ENCODE results near the gene NDUFC1. TPM values are rescaled to one million over a fixed set of nuclear protein-coding genes. Genes with fewer than 3 reads are reported as not detected.

Gene NDUFC1
- total and polyA plus RNA-seq, 2 of the 4 experiments (the other 2 are of a cell fraction), result 25.1 to 65.1 TPM

GRCh38 chr4:139274790-139275189 is 27.5 kb downstream of the NDUFC1 start:
- dilution Hi-C loops (cut with HindIII; ENCODE audit: low sequenced_read_pairs, unreplicated experiment), result no loop called here
- no TSS peak for BruUV-seq (replicated peaks)
- DNase-seq (no peak), ATAC-seq (ENCODE audit: low read depth) (no peak)
- Histone ChIP-seq H2BK15ac (ENCODE audit: low read depth, low read length) (no peak overlapping the region), H2BK5ac (ENCODE audit: low read depth, low read length, poor library complexity, severe bottlenecking) (no peak overlapping the region), H3K4ac (ENCODE audit: low read depth, low read length) (no peak overlapping the region), H3K27me3 (ENCODE audit: control insufficient read depth, insufficient read depth, low read length) (no peaks in the 10 kb centered on the region), H3K23ac (ENCODE audit: low read depth, low read length) (no peak overlapping the region), H2BK120ac (ENCODE audit: low read depth, low read length) (no peak overlapping the region), H4K5ac (ENCODE audit: low read depth, low read length) (no peak overlapping the region), H3K56ac (ENCODE audit: extremely low read depth, insufficient read depth, low read length) (no peak overlapping the region), H3K27ac (ENCODE audit: insufficient read depth, low read length) (no peak overlapping the region), H3K9me3 (ENCODE audit: control insufficient read depth, insufficient read depth, low read length) (no peaks in the 10 kb centered on the region), H3K4me2 (ENCODE audit: low read depth, low read length) (no peak overlapping the region), H3K79me1 (ENCODE audit: low read depth in 1 of 2, low read length in 2 of 2) (peaks cover 6 to 15% of the 10 kb centered on the region in 2 experiments), H4K8ac (ENCODE audit: low read depth in 2 of 2, low read length in 2 of 2) (no peak overlapping the region), H3K18ac (ENCODE audit: low read depth, low read length) (no peak overlapping the region), H3K36me3 (ENCODE audit: control insufficient read depth, insufficient read depth, low read length) (0 out of 2 replicates have a peak, but pooled peaks cover 1% of the 10 kb centered on the region), H2BK20ac (ENCODE audit: low read depth, low read length) (no peak overlapping the region), H2AFZ (replicated peaks; ENCODE audit: low read length, poor library complexity) (no peak overlapping the region), H3K4me1 (ENCODE audit: control insufficient read depth, insufficient read depth, low read length) (no peaks in the 10 kb centered on the region), H2AK9ac (replicated peaks; ENCODE audit: low read depth, low read length, poor library complexity) (no peak overlapping the region), H3K9ac (ENCODE audit: low read depth, low read length) (no peak overlapping the region), H4K20me1 (ENCODE audit: insufficient read depth, low read length) (no peaks in the 10 kb centered on the region), H2AK5ac (ENCODE audit: low read depth, low read length) (no peak overlapping the region), H4K91ac (ENCODE audit: insufficient read depth, low read depth, low read length) (no peak overlapping the region), H3K14ac (replicated peaks; ENCODE audit: low read depth, low read length) (no peak overlapping the region), H3K9me1 (ENCODE audit: insufficient read depth, low read length) (no peaks in the 10 kb centered on the region), H3K4me3 (ENCODE audit: insufficient read depth, low read depth, low read length) (no peak overlapping the region)
- intact Hi-C loops (cut with micrococcal nuclease), result no loop called here
- no CpG with 5 or more reads among the region's 1 CpG for WGBS, 2 experiments (ENCODE audit: extremely low coverage in 2 of 2, insufficient read length in 1 of 2)
- ChIA-PET POLR2A (ENCODE audit: unreplicated experiment) (no interaction called here), CTCF (interaction anchor here (1.2 kb wide), 1 partner anchor 33 kb away, joined by 3 read pairs; no protein-coding TSS in a partner anchor)
- TF ChIP-seq MAFK (IDR thresholded peaks at IDR 0.05; ENCODE audit: low read depth, low read length) (peak; percentile 76), SMC3 (IDR thresholded peaks at IDR 0.05; ENCODE audit: low read depth, low read length) (no peak), BHLHE40 (IDR thresholded peaks at IDR 0.05; ENCODE audit: low read depth, low read length) (no peak)
- in situ Hi-C loops (cut with MboI; ENCODE audit: low sequenced_read_pairs), result no loop called here

Data from IMR-90 (cell line).